Measurements from ENCODE around the gene TMEM61. TPM values are rescaled to one million over a fixed set of nuclear protein-coding genes. Genes with fewer than 3 reads are reported as not detected.

TMEM61 gene
- total RNA-seq, 1 experiment from 2014 or later, result 5.0 TPM

DNA sequence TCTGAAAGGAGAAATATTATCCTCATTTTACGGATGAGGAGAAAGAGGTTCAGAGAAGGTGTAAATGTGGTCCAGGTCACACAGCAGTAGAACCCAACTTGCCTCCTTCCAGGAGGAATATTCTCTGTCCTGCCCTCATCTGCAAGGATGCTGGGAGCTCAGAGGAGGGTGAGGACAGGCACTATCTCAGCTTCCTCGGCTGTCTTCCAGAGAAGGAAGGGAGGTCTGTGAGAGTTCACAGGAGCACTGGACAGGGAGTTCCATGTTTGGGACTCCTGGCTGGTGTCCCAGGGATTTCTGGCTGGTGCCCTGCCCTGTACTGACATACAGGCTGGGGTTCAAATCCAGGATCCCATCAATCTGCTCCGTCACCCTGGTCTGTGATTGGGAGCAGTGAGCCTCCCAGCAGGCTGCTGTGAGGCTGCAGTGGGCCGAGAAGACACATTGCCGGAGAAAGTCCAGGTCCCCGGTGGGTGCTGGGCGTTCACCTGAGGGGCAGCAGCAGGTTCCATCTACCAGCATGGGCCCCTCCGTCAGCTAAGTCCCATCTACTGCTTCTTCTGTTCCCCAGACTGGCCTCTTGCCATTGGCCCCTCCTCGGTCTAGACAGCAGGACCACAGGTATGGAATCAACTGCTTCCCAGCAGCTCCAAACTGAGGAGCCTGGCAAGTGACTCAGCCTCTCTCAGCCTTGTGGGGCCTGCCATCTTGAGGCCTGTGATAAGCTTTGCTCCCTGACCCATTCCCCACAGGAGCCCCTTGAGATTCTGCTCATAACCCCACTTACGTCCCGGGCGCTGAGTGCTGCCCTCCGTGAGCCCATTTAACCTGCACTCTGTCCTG lies 9.8 kb downstream of the TMEM61 start:
- no peak for DNase-seq
- H3K4me1 ChIP-seq (replicated peaks; ENCODE audit: insufficient read depth), result peaks cover 30% of the 10 kb centered on the region
- H3K4me3 ChIP-seq, result no peak overlapping the region
- no peaks in the 10 kb centered on the region for H3K9me2 ChIP-seq (ENCODE audit: insufficient read depth)
- no peak overlapping the region for H3K27ac ChIP-seq
- H4K20me1 ChIP-seq (ENCODE audit: insufficient read depth), result no peaks in the 10 kb centered on the region
- intact Hi-C loops (cut with micrococcal nuclease; ENCODE audit: unreplicated experiment), result loop anchor here (1.0 to 2.0 kb wide), 3 partner anchors 17 to 171 kb away; no protein-coding TSS in a partner anchor
- H3K4me2 ChIP-seq, result peak overlapping the region; percentile 11; the same call in 1 of the 2 replicates
- ChIA-PET POLR2A (ENCODE audit: unreplicated experiment) (no interaction called here), CTCF (interaction anchor here (0.7 to 2.6 kb wide), 5 partner anchors 12 to 199 kb away, joined by 3 to 13 read pairs (median 3); no protein-coding TSS in a partner anchor)
- H3K79me2 ChIP-seq (ENCODE audit: low read depth), result no peaks in the 10 kb centered on the region
- no peaks in the 10 kb centered on the region for H3K27me3 ChIP-seq (ENCODE audit: insufficient read depth, low read depth)
- H2AFZ ChIP-seq, result no peak overlapping the region
- H3K36me3 ChIP-seq (ENCODE audit: low read depth), result no peaks in the 10 kb centered on the region
- H3F3A ChIP-seq (ENCODE audit: insufficient read depth, low read depth), result peaks cover 16% of the 10 kb centered on the region; the same call in 1 of the 2 replicates
- H3K9me3 ChIP-seq (ENCODE audit: insufficient read depth, low read depth), result no peaks in the 10 kb centered on the region
- no peak for TF ChIP-seq EZH2 (IDR thresholded peaks at IDR 0.05; ENCODE audit: low read depth)
- TF ChIP-seq, protein P1, sequence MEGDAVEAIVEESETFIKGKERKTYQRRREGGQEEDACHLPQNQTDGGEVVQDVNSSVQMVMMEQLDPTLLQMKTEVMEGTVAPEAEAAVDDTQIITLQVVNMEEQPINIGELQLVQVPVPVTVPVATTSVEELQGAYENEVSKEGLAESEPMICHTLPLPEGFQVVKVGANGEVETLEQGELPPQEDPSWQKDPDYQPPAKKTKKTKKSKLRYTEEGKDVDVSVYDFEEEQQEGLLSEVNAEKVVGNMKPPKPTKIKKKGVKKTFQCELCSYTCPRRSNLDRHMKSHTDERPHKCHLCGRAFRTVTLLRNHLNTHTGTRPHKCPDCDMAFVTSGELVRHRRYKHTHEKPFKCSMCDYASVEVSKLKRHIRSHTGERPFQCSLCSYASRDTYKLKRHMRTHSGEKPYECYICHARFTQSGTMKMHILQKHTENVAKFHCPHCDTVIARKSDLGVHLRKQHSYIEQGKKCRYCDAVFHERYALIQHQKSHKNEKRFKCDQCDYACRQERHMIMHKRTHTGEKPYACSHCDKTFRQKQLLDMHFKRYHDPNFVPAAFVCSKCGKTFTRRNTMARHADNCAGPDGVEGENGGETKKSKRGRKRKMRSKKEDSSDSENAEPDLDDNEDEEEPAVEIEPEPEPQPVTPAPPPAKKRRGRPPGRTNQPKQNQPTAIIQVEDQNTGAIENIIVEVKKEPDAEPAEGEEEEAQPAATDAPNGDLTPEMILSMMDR (conservative IDR thresholded peaks at IDR 0.05), result no peak
- no TSS peak for BruUV-seq (replicated peaks)

DNA sequence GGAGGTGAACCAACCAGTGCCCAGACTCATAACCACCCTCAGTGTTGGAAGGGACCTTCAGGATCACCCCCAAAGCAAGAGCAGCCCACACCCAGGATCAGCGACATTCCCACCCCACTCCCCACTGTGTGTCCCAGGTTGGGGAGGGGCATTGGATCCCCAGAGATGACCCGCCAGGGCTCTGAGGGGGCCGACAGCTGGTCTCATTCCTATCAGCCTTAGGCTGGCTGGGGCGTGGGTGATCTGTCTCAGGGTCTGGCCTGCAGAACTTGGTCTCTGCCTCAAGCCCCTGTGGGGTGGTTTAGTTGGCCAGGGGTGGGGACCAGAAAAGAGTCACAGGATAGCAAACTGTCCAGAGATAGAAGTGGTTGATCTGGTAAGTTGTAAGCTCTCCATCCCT lies 10.5 kb downstream of the TMEM61 start:
- Histone ChIP-seq H4K20me1 (ENCODE audit: insufficient read depth) (no peaks in the 10 kb centered on the region), H3K27me3 (ENCODE audit: insufficient read depth, low read depth) (no peaks in the 10 kb centered on the region), H3K9me2 (ENCODE audit: insufficient read depth) (no peaks in the 10 kb centered on the region), H3K4me1 (replicated peaks; ENCODE audit: insufficient read depth) (peaks cover 30% of the 10 kb centered on the region), H3K27ac (no peak overlapping the region), H3K79me2 (ENCODE audit: low read depth) (no peaks in the 10 kb centered on the region), H3K4me3 (no peak overlapping the region), H3K36me3 (ENCODE audit: low read depth) (no peaks in the 10 kb centered on the region), H3K4me2 (no peak overlapping the region), H3F3A (ENCODE audit: insufficient read depth, low read depth) (peaks cover 16% of the 10 kb centered on the region; the same call in 1 of the 2 replicates), H2AFZ (no peak overlapping the region), H3K9me3 (ENCODE audit: insufficient read depth, low read depth) (no peaks in the 10 kb centered on the region)
- DNase-seq, result no peak
- ChIA-PET POLR2A (ENCODE audit: unreplicated experiment) (no interaction called here), CTCF (interaction anchor here (1.0 to 2.6 kb wide), 3 partner anchors 11 to 45 kb away, joined by 3 to 13 read pairs (median 3); no protein-coding TSS in a partner anchor)
- intact Hi-C loops (cut with micrococcal nuclease; ENCODE audit: unreplicated experiment), result loop anchor here (1.0 to 2.0 kb wide), 3 partner anchors 18 to 172 kb away; no protein-coding TSS in a partner anchor
- TF ChIP-seq, protein P1 (conservative IDR thresholded peaks at IDR 0.05), result no peak
- no peak for TF ChIP-seq EZH2 (IDR thresholded peaks at IDR 0.05; ENCODE audit: low read depth)
- no TSS peak for BruUV-seq (replicated peaks)

DNA sequence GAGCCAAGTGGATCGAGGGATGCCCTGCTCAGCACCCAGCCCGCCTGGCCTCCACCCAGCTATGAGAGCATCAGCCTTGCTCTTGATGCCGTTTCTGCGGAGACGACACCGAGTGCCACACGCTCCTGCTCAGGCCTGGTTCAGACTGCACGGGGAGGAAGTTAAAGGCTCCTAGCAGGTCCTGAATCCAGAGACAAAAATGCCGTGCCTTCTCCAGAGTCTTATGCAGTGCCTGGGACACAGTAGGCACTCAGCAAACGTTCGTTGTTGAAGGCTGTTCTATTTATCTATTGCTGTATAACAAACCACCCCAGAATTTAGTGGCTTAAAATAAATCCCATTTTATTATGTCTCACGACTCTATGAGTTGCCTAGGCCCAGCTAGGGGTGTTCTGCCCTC lies 11.5 kb downstream of the TMEM61 start:
- BruUV-seq (replicated peaks), result no TSS peak
- H3F3A ChIP-seq (ENCODE audit: insufficient read depth, low read depth), result peaks cover 16% of the 10 kb centered on the region; the same call in 1 of the 2 replicates
- H3K4me1 ChIP-seq (replicated peaks; ENCODE audit: insufficient read depth), result peaks cover 35% of the 10 kb centered on the region
- H3K27me3 ChIP-seq (ENCODE audit: insufficient read depth, low read depth), result no peaks in the 10 kb centered on the region
- H3K27ac ChIP-seq, result no peak overlapping the region
- ChIA-PET POLR2A (ENCODE audit: unreplicated experiment) (no interaction called here), CTCF (no interaction called here)
- no peaks in the 10 kb centered on the region for H3K9me3 ChIP-seq (ENCODE audit: insufficient read depth, low read depth)
- H3K36me3 ChIP-seq (ENCODE audit: low read depth), result no peaks in the 10 kb centered on the region
- no peak overlapping the region for H3K4me2 ChIP-seq
- TF ChIP-seq, protein P1 (conservative IDR thresholded peaks at IDR 0.05), result no peak
- TF ChIP-seq EZH2 (IDR thresholded peaks at IDR 0.05; ENCODE audit: low read depth), result no peak
- H4K20me1 ChIP-seq (ENCODE audit: insufficient read depth), result no peaks in the 10 kb centered on the region
- DNase-seq, result no peak
- H3K79me2 ChIP-seq (ENCODE audit: low read depth), result no peaks in the 10 kb centered on the region
- no peak overlapping the region for H2AFZ ChIP-seq
- H3K4me3 ChIP-seq, result no peak overlapping the region
- intact Hi-C loops (cut with micrococcal nuclease; ENCODE audit: unreplicated experiment), result loop anchor here (2.0 kb wide), 2 partner anchors 19 to 173 kb away; no protein-coding TSS in a partner anchor
- no peaks in the 10 kb centered on the region for H3K9me2 ChIP-seq (ENCODE audit: insufficient read depth)
